ENCODE data around the gene MEA1. TPM values are rescaled to one million over a fixed set of nuclear protein-coding genes. Genes with fewer than 3 reads are reported as not detected.
A peak's percentile ranks its signal among the peaks of the same experiment; 100 is the strongest.

MEA1 gene
- 10 to 100 TPM; 41.2 to 49.6 TPM for total RNA-seq

- Histone ChIP-seq H3K9me3 (no peaks in the 10 kb centered on the region), H3K4me1 (ENCODE audit: control insufficient read depth in 1 of 2, low read depth in 2 of 2) (peaks cover 30 to 46% of the 10 kb centered on the region in 2 donors), H3K36me3 (peaks cover 31% of the 10 kb centered on the region), H3K27ac (peak within 1 kb of the TSS; percentile 74), H3K4me3 (peak within 1 kb of the TSS; percentile 97), H3K27me3 (replicated peaks; ENCODE audit: insufficient read depth) (no peaks in the 10 kb centered on the region)
- no peak for TF ChIP-seq CTCF (IDR thresholded peaks at IDR 0.05)
- ATAC-seq (ENCODE audit: insufficient number of reproducible peaks, low FRiP score, low read depth) = peak; percentile 99
- DNase-seq (ENCODE audit: low spot score) = peak; percentile 99
Observed at GRCh38 chr6:43013843-43014433, at the start of gene MEA1, which contains the start of gene KLHDC3. Gene MEA1, minus strand, starts transcription at chr6:43013946. Its CDS starts 133 bp downstream, at chr6:43013813. Gene KLHDC3, plus strand, starts transcription at chr6:43014249. Its CDS starts 2,944 bp downstream, at chr6:43017193.

GRCh38 chr6:43062818-43063217 lies 49.1 kb upstream of the MEA1 start:
- DNase-seq (ENCODE audit: low spot score) (no peak), ATAC-seq (ENCODE audit: insufficient number of reproducible peaks, low FRiP score, low read depth) (no peak)
- Histone ChIP-seq H3K4me3 (no peak overlapping the region), H3K36me3 (peaks cover 10% of the 10 kb centered on the region), H3K27ac (no peak overlapping the region), H3K27me3 (replicated peaks; ENCODE audit: insufficient read depth) (no peaks in the 10 kb centered on the region), H3K9me3 (no peaks in the 10 kb centered on the region), H3K4me1 (ENCODE audit: control insufficient read depth in 1 of 2, low read depth in 2 of 2) (peaks cover 9 to 25% of the 10 kb centered on the region in 2 donors)
- no peak for TF ChIP-seq CTCF (IDR thresholded peaks at IDR 0.05)

- Histone ChIP-seq H3K27me3 (replicated peaks; ENCODE audit: insufficient read depth) (no peaks in the 10 kb centered on the region), H3K36me3 (peaks cover 10% of the 10 kb centered on the region), H3K9me3 (no peaks in the 10 kb centered on the region), H3K4me1 (ENCODE audit: control insufficient read depth in 1 of 2, low read depth in 2 of 2) (peaks cover 9 to 25% of the 10 kb centered on the region in 2 donors), H3K4me3 (no peak overlapping the region), H3K27ac (no peak overlapping the region)
- DNase-seq (ENCODE audit: low spot score) (no peak), ATAC-seq (ENCODE audit: insufficient number of reproducible peaks, low FRiP score, low read depth) (no peak)
- TF ChIP-seq CTCF (IDR thresholded peaks at IDR 0.05) = no peak
Observed at GRCh38 chr6:43061861-43062260, 48.1 kb upstream of the MEA1 start.

GRCh38 chr6:43060755-43061633 lies 47.2 kb upstream of the MEA1 start:
- H3K27me3 ChIP-seq (replicated peaks; ENCODE audit: insufficient read depth) = no peaks in the 10 kb centered on the region
- peaks cover 6% of the 10 kb centered on the region for H3K36me3 ChIP-seq
- H3K4me1 ChIP-seq (ENCODE audit: control insufficient read depth in 1 of 2, low read depth in 2 of 2) = peaks cover 9 to 25% of the 10 kb centered on the region in 2 donors
- ATAC-seq (ENCODE audit: insufficient number of reproducible peaks, low FRiP score, low read depth) (no peak), DNase-seq (ENCODE audit: low spot score) (no peak)
- H3K27ac ChIP-seq = no peak overlapping the region
- peak overlapping the region; percentile 80 for H3K4me3 ChIP-seq
- no peaks in the 10 kb centered on the region for H3K9me3 ChIP-seq
- no peak for TF ChIP-seq CTCF (IDR thresholded peaks at IDR 0.05)

GRCh38 chr6:43060034-43060754 lies 46.4 kb upstream of the MEA1 start:
- Histone ChIP-seq H3K36me3 (peaks cover 6% of the 10 kb centered on the region), H3K4me1 (ENCODE audit: control insufficient read depth in 1 of 2, low read depth in 2 of 2) (peaks cover 9 to 25% of the 10 kb centered on the region in 2 donors), H3K27ac (peak overlapping the region; percentile 59 to 73), H3K9me3 (no peaks in the 10 kb centered on the region), H3K27me3 (replicated peaks; ENCODE audit: insufficient read depth) (no peaks in the 10 kb centered on the region), H3K4me3 (peak overlapping the region; percentile 80)
- no peak for TF ChIP-seq CTCF (IDR thresholded peaks at IDR 0.05)
- DNase-seq (ENCODE audit: low spot score) = no peak
- no peak for ATAC-seq (ENCODE audit: insufficient number of reproducible peaks, low FRiP score, low read depth)
